ENCODE data around the gene RHOG. TPM values are rescaled to one million over a fixed set of nuclear protein-coding genes. Genes with fewer than 3 reads are reported as not detected.

RHOG gene
- total RNA-seq, 1 donor from 2014 or later, result 25.0 TPM

- no peaks in the 10 kb centered on the region for H3K9me3 Mint-ChIP-seq
- no peak for DNase-seq (ENCODE audit: low read depth, low spot score)
- peak overlapping the region; percentile 40 for H3K27ac Mint-ChIP-seq (ENCODE audit: unreplicated experiment)
- H3K4me1 Mint-ChIP-seq, result peaks cover 37% of the 10 kb centered on the region
- no peaks in the 10 kb centered on the region for H3K36me3 Mint-ChIP-seq (ENCODE audit: low read depth)
- H3K27me3 Mint-ChIP-seq (ENCODE audit: low read depth), result peaks cover under 1% of the 10 kb centered on the region
- no peak for TF ChIP-seq CTCF (conservative IDR thresholded peaks at IDR 0.05)
- peak overlapping the region; percentile 91 for H3K4me3 Mint-ChIP-seq
These were observed 13.3 kb upstream of the RHOG start for GRCh38 chr11:3853899-3854659.

GRCh38 chr11:3853545-3853842 lies 12.7 kb upstream of the RHOG start:
- no peaks in the 10 kb centered on the region for H3K36me3 Mint-ChIP-seq (ENCODE audit: low read depth)
- H3K9me3 Mint-ChIP-seq, result no peaks in the 10 kb centered on the region
- H3K27ac Mint-ChIP-seq (ENCODE audit: unreplicated experiment), result no peak overlapping the region
- no peak for TF ChIP-seq CTCF (conservative IDR thresholded peaks at IDR 0.05)
- DNase-seq (ENCODE audit: low read depth, low spot score), result no peak
- peaks cover 32% of the 10 kb centered on the region for H3K4me1 Mint-ChIP-seq
- H3K4me3 Mint-ChIP-seq, result peak overlapping the region; percentile 91
- H3K27me3 Mint-ChIP-seq (ENCODE audit: low read depth), result peaks cover 2% of the 10 kb centered on the region

DNA sequence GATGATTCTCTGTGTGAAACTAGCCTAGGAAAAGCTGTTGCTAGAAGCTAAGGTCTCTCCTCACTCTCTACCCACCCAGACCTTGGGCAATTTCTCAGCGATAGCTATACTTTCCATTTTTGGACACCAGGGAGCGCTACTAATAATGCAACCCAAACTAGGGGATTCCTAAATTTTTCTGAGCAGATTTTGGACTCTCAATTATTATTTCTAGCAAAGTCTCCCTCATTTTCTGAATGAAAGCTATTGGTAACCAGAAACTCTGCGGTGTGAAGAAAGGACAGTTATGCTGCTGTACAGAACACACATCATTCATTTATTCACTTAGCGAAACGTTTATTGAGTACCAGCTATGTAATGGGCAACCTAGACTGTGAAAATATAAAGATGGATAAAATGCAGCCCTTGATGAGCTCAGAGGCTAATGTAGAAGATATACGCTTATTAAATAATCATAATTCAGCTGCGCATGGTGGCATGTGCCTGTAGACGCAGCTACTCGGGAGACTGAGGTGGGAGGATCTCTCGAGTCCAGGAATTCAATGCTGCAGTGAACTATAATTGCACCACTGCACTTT lies 8.6 kb upstream of the RHOG start:
- Mint-ChIP-seq H3K36me3 (ENCODE audit: low read depth) (no peaks in the 10 kb centered on the region), H3K4me3 (peak overlapping the region; percentile 31), H3K4me1 (peaks cover 7% of the 10 kb centered on the region), H3K27me3 (ENCODE audit: low read depth) (peaks cover 4% of the 10 kb centered on the region), H3K9me3 (no peaks in the 10 kb centered on the region), H3K27ac (ENCODE audit: unreplicated experiment) (no peak overlapping the region)
- TF ChIP-seq CTCF (conservative IDR thresholded peaks at IDR 0.05), result peak; percentile 74
- peak; percentile 54 for DNase-seq (ENCODE audit: low read depth, low spot score)

GRCh38 chr11:3845670-3846069 lies 4.9 kb upstream of the RHOG start:
- Mint-ChIP-seq H3K4me1 (peaks cover 5% of the 10 kb centered on the region), H3K9me3 (no peaks in the 10 kb centered on the region), H3K4me3 (no peak overlapping the region), H3K27me3 (ENCODE audit: low read depth) (peaks cover 4% of the 10 kb centered on the region), H3K27ac (ENCODE audit: unreplicated experiment) (no peak overlapping the region), H3K36me3 (ENCODE audit: low read depth) (no peaks in the 10 kb centered on the region)
- no peak for DNase-seq (ENCODE audit: low read depth, low spot score)
- TF ChIP-seq CTCF (conservative IDR thresholded peaks at IDR 0.05), result no peak

DNA sequence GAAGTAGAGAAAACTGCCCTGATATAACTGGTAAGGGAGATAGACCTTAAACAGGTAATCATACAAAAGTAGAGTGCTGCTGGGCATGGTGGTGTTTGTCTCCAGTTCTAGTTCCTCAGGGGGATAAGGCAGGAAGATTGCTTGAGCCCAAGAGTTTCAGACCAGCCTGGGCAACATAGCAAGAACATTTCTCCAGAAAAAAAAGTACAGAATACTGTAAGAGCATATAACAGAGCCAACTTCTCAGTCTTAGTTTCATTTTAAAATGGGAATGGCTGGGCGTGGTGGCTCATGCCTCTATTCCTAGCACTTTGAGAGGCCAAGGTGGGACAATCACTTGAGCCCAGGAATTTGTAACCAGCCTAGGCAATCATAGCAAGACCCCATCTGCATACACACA lies 4.5 kb upstream of the RHOG start:
- Mint-ChIP-seq H3K4me3 (no peak overlapping the region), H3K27ac (ENCODE audit: unreplicated experiment) (no peak overlapping the region), H3K9me3 (no peaks in the 10 kb centered on the region), H3K4me1 (peaks cover 5% of the 10 kb centered on the region), H3K36me3 (ENCODE audit: low read depth) (no peaks in the 10 kb centered on the region), H3K27me3 (ENCODE audit: low read depth) (peaks cover 4% of the 10 kb centered on the region)
- TF ChIP-seq CTCF (conservative IDR thresholded peaks at IDR 0.05), result no peak
- DNase-seq (ENCODE audit: low read depth, low spot score), result no peak

Data from neural crest cell (in vitro differentiated cells).